H1 (cell line): ENCODE data around the gene TXNL4A. TPM values are rescaled to one million over a fixed set of nuclear protein-coding genes. Genes with fewer than 3 reads are reported as not detected.

Experiments
- CTCF ChIA-PET: fragments of 300-600 bp; sonication (Branson Sonifier 250); formaldehyde crosslinking; loops from one replicate; lab custom pipeline; 2021; ENCODE audit not compliant: partially characterized antibody; lab: Charles Lee
- POLR2A ChIA-PET: fragments of 300-600 bp; sonication (Branson Sonifier 250); formaldehyde crosslinking; loops from one replicate; lab custom pipeline; 2021; ENCODE audit warnings: inconsistent platforms; ENCODE audit not compliant: partially characterized antibody; lab: Charles Lee
- DNase-seq, 2 experiments: peaks; one replicate each; pipeline versions ENCODE4 v3.0.0 to v3.0.0-alpha.2; 2010 to 2022; ENCODE audit warnings: low spot score in 2 of 2, low read depth in 1 of 2, mixed read lengths in 1 of 2
- FAIRE-seq: peaks from 2 replicates; lab custom pipeline; 2011; peaks lifted over from hg19 to GRCh38; lab: Jason Lieb, UNC
- H2AFZ ChIP-seq: 2 replicates; pipeline ENCODE4 v1.8.1; 2012; ENCODE audit warnings: low read length, inconsistent platforms
- H2AK5ac ChIP-seq: 2 replicates; pipeline ENCODE4 v1.6.1; 2013; ENCODE audit warnings: low read depth, low read length
- H2BK120ac ChIP-seq: replicated peaks from 2 replicates; pipeline ENCODE3; 2013; ENCODE audit warnings: low read depth, low read length, inconsistent platforms
- H2BK12ac ChIP-seq: 2 replicates; pipeline ENCODE4 v1.6.1; 2013; ENCODE audit warnings: low read depth, low read length
- H2BK15ac ChIP-seq: 2 replicates; pipeline ENCODE4 v1.6.1; 2013; ENCODE audit warnings: low read length
- H2BK20ac ChIP-seq: 2 replicates; pipeline ENCODE4 v1.6.1; 2013; ENCODE audit warnings: low read length
- H2BK5ac ChIP-seq: 2 replicates; pipeline ENCODE4 v1.6.1; 2013; ENCODE audit warnings: low read depth, low read length
- H3K14ac ChIP-seq: 2 replicates; pipeline ENCODE4 v1.6.1; 2013; ENCODE audit warnings: inconsistent platforms; ENCODE audit not compliant: insufficient read length
- H3K18ac ChIP-seq: 2 replicates; pipeline ENCODE4 v1.6.1; 2013; ENCODE audit warnings: low read length; ENCODE audit errors: extremely low read depth
- H3K23ac ChIP-seq: 2 replicates; pipeline ENCODE4 v1.6.1; 2013; ENCODE audit warnings: inconsistent platforms; ENCODE audit not compliant: insufficient read length
- H3K23me2 ChIP-seq: 2 replicates; pipeline ENCODE4 v1.6.1; 2013; ENCODE audit warnings: low read depth, low read length
- H3K27ac ChIP-seq: 2 replicates; pipeline ENCODE4 v1.6.1; 2011; ENCODE audit warnings: low read depth, low read length, inconsistent platforms
- H3K27me3 ChIP-seq, 4 experiments: replicated peaks in 1 of 4; 1 replicate in 1 of 4; 2 replicates in 3 of 4; pipeline versions ENCODE4 v1.6.1 to v1.8.1; 2011 to 2013; ENCODE audit warnings: low read length in 3 of 4, mild to moderate bottlenecking in 3 of 4, inconsistent platforms in 2 of 4, mixed read lengths in 2 of 4, moderate library complexity in 1 of 4; ENCODE audit not compliant: control insufficient read depth in 3 of 4, insufficient read depth in 3 of 4; ENCODE audit errors: extremely low read depth in 1 of 4
- H3K36me3 ChIP-seq, 4 experiments: 2 replicates each; pipeline versions ENCODE4 v1.6.1 to v1.8.1; 2011 to 2013; ENCODE audit warnings: mild to moderate bottlenecking in 4 of 4, low read length in 3 of 4, moderate library complexity in 2 of 4, control low read depth in 1 of 4, inconsistent platforms in 1 of 4; ENCODE audit not compliant: insufficient read depth in 4 of 4, control insufficient read depth in 2 of 4
- H3K4ac ChIP-seq: replicated peaks from 2 replicates; pipeline ENCODE3; 2013; ENCODE audit warnings: low read length, low read depth, mixed read lengths, inconsistent platforms; ENCODE audit not compliant: insufficient read length
- H3K4me1 ChIP-seq, 4 experiments: replicated peaks in 1 of 4; 1 replicate in 1 of 4; 2 replicates in 3 of 4; pipeline versions ENCODE4 v1.6.1 to v1.8.1; 2011 to 2013; ENCODE audit warnings: low read length in 3 of 4, inconsistent platforms in 2 of 4, mixed read lengths in 1 of 4; ENCODE audit not compliant: insufficient read depth in 4 of 4, control insufficient read depth in 3 of 4
- H3K4me2 ChIP-seq, 2 experiments: 2 replicates each; pipeline versions ENCODE4 v1.6.1 to v1.8.1; 2011 to 2013; ENCODE audit warnings: low read depth in 2 of 2, low read length in 2 of 2, control low read depth in 1 of 2, inconsistent platforms in 1 of 2, mild to moderate bottlenecking in 1 of 2; ENCODE audit not compliant: insufficient read depth in 1 of 2
- H3K4me3 ChIP-seq, 4 experiments: fragments of 200-600, 300-600 bp in 1 of 4; sonication (generic), shearing (Covaris generic), sonication (Bioruptor Twin) in 1 of 4; 2 replicates each; pipeline versions ENCODE4 v1.5.1 to v1.8.1; 2011 to 2016; ENCODE audit warnings: low read length in 4 of 4, low read depth in 3 of 4, control low read depth in 2 of 4, inconsistent platforms in 2 of 4, mild to moderate bottlenecking in 2 of 4, mixed read lengths in 1 of 4, moderate library complexity in 1 of 4; ENCODE audit not compliant: insufficient read depth in 2 of 4; ENCODE audit errors: extremely low read depth in 1 of 4
- H3K56ac ChIP-seq: replicated peaks from 2 replicates; pipeline ENCODE3; 2013; ENCODE audit warnings: low read depth, mild to moderate bottlenecking, mixed read lengths, low read length, inconsistent platforms; ENCODE audit not compliant: insufficient read length
- H3K79me1 ChIP-seq: 2 replicates; pipeline ENCODE4 v1.6.1; 2013; ENCODE audit warnings: low read depth, low read length, control low read depth
- H3K79me2 ChIP-seq, 2 experiments: 2 replicates each; pipeline versions ENCODE4 v1.6.1 to v1.8.1; 2012 to 2013; ENCODE audit warnings: low read length in 2 of 2, mild to moderate bottlenecking in 2 of 2, inconsistent platforms in 1 of 2; ENCODE audit not compliant: insufficient read depth in 2 of 2, control insufficient read depth in 1 of 2
- H3K9ac ChIP-seq, 4 experiments: replicated peaks in 1 of 4; 1 replicate in 1 of 4; 2 replicates in 3 of 4; pipeline versions ENCODE4 v1.6.1 to v1.8.1; 2011 to 2013; ENCODE audit warnings: low read depth in 3 of 4, low read length in 3 of 4, control low read depth in 2 of 4, mild to moderate bottlenecking in 2 of 4, moderate library complexity in 2 of 4, inconsistent platforms in 1 of 4; ENCODE audit errors: extremely low read depth in 1 of 4
- H3K9me3 ChIP-seq, 2 experiments: 2 replicates each; pipeline versions ENCODE4 v1.6.1 to v1.8.1; 2012 to 2013; ENCODE audit warnings: mild to moderate bottlenecking in 2 of 2, moderate library complexity in 2 of 2, control low read depth in 1 of 2, inconsistent platforms in 1 of 2, low read depth in 1 of 2, low read length in 1 of 2, mixed read lengths in 1 of 2; ENCODE audit not compliant: insufficient read depth in 2 of 2
- H4K20me1 ChIP-seq, 2 experiments: replicated peaks in 1 of 2; 2 replicates each; pipeline versions ENCODE3 to v1.8.1; 2011 to 2013; ENCODE audit warnings: inconsistent platforms in 2 of 2, low read length in 2 of 2, mild to moderate bottlenecking in 1 of 2; ENCODE audit not compliant: insufficient read depth in 2 of 2, control insufficient read depth in 1 of 2
- H4K5ac ChIP-seq: 2 replicates; pipeline ENCODE4 v1.6.1; 2013; ENCODE audit warnings: low read length, low read depth, mixed read lengths, inconsistent platforms; ENCODE audit not compliant: insufficient read length
- H4K8ac ChIP-seq: 2 replicates; pipeline ENCODE4 v1.8.0; 2013; ENCODE audit warnings: mild to moderate bottlenecking, moderate library complexity, low read length, inconsistent platforms; ENCODE audit not compliant: insufficient read depth; ENCODE audit errors: extremely low read depth
- H4K91ac ChIP-seq: replicated peaks from 2 replicates; pipeline ENCODE3; 2013; ENCODE audit warnings: low read length, mixed read lengths, inconsistent platforms; ENCODE audit not compliant: insufficient read length
- CREB1 ChIP-seq: IDR thresholded peaks from 2 replicates; pipeline ENCODE4 v1.6.1; 2012; ENCODE audit warnings: inconsistent platforms
- CTBP2 ChIP-seq: IDR thresholded peaks from 2 replicates; pipeline ENCODE4 v1.7.0; 2011; ENCODE audit warnings: borderline replicate concordance, mild to moderate bottlenecking, moderate library complexity, mixed read lengths, low read length; ENCODE audit not compliant: insufficient read depth, insufficient read length
- JUN ChIP-seq: IDR thresholded peaks from 2 replicates; pipeline ENCODE4 v1.6.1; 2011; ENCODE audit warnings: low read depth, mild to moderate bottlenecking, improper control_type of control experiment, low read length
- PHF8 ChIP-seq: fragments of 200-600 bp; sonication (generic); conservative IDR thresholded peaks from 2 replicates; pipeline ENCODE4 v1.7.1; 2012; ENCODE audit warnings: low read depth, mild to moderate bottlenecking, inconsistent platforms, low read length, moderate library complexity
- SP2 ChIP-seq: IDR thresholded peaks from 2 replicates; pipeline ENCODE4 v1.6.1; 2012; ENCODE audit warnings: mild to moderate bottlenecking, low read length, inconsistent platforms
- TAF7 ChIP-seq: optimal IDR thresholded peaks from 2 replicates; pipeline ENCODE3; 2011; ENCODE audit warnings: low read depth, mild to moderate bottlenecking, inconsistent platforms, low read length, moderate library complexity, borderline replicate concordance
- ZNF274 ChIP-seq: IDR thresholded peaks from 2 replicates; pipeline ENCODE4 v1.7.0; 2012; ENCODE audit warnings: low read length, borderline replicate concordance; ENCODE audit errors: extremely low read depth
- WGBS, 2 experiments: shearing (Covaris generic) in 1 of 2; methylation state at CpG; one replicate each; pipeline versions ENCODE4 v1.1.6 to v1.1.7; 2013 to 2015; ENCODE audit warnings: low lambda C conversion rate in 2 of 2, mixed read lengths in 2 of 2, inconsistent platforms in 1 of 2, low coverage in 1 of 2, missing lambda C conversion rate in 1 of 2; ENCODE audit not compliant: insufficient replicate concordance in 2 of 2, insufficient coverage in 1 of 2, insufficient read length in 1 of 2; ENCODE audit errors: extremely low coverage in 1 of 2, missing lambda C conversion rate in 1 of 2; 5-methylcytosine and 5-hydroxymethylcytosine counted together
- polyA plus RNA-seq, 7 experiments: library from polyadenylated mRNA; depleted of rRNA in 3 of 7; stranded (reverse) in 5 of 7; unstranded in 2 of 7; fragments of >200 nt in 5 of 7; fragments of 200-250 nt in 2 of 7; gene quantifications; 1 replicate in 5 of 7; 2 replicates in 1 of 7; 4 replicates in 1 of 7; pipeline versions ENCODE4 v1.2.1 to v1.2.3, GENCODE V29; 2011 to 2013; ENCODE audit warnings: missing spikeins in 2 of 7, mixed read lengths in 2 of 7
- total RNA-seq: library from RNA; stranded (reverse); fragmentation: NEBNext Ultra II Directional; extraction: Animal tissue kit (Norgen Biotek cat#: 25700); gene quantifications from 2 replicates; pipeline ENCODE4 v1.2.1, GENCODE V29; 2021
- TF ChIP-seq, protein P1 (sequence below), 3 experiments: IDR thresholded peaks; 1 replicate in 2 of 3; 2 replicates in 1 of 3; pipeline versions ENCODE4 v1.5.1 to v1.6.1; 2011; ENCODE audit warnings: low read length in 3 of 3, mild to moderate bottlenecking in 3 of 3, inconsistent platforms in 2 of 3, low read depth in 1 of 3, moderate library complexity in 1 of 3; ENCODE audit not compliant: insufficient read depth in 1 of 3; ENCODE audit errors: control extremely low read depth in 1 of 3

Gene TXNL4A
- total and polyA plus RNA-seq, 2 of the 8 experiments (the other 6 are each of a cell fraction or from before 2014, with no cell fraction given): 169 to 181 TPM

- Histone ChIP-seq H3K27ac (no peak overlapping the region), H3K4ac (no peak overlapping the region), H3K9me3 (no peaks in the 10 kb centered on the region), H4K91ac (no peak overlapping the region), H3K4me2 (no peak overlapping the region), H3K4me1 (no peaks in the 10 kb centered on the region), H3K27me3 (no peaks in the 10 kb centered on the region), H2BK15ac (no peak overlapping the region), H2BK5ac (no peak overlapping the region), H2AK5ac (no peak overlapping the region), H3K18ac (no peak overlapping the region), H2BK120ac (no peak overlapping the region), H3K36me3 (peaks cover under 1 to 20% (median 3%) of the 10 kb centered on the region in 4 experiments; a peak in 5 of 8 replicates), H3K79me2 (peaks cover 42 to 100% of the 10 kb centered on the region in 2 experiments), H4K5ac (no peak overlapping the region), H3K23ac (no peak overlapping the region), H4K8ac (no peak overlapping the region), H3K14ac (no peak overlapping the region), H3K9ac (no peak overlapping the region), H4K20me1 (peaks cover 29 to 39% of the 10 kb centered on the region in 2 experiments), H2AFZ (no peak overlapping the region), H3K4me3 (no peak overlapping the region), H3K56ac (no peak overlapping the region), H2BK20ac (no peak overlapping the region), H2BK12ac (no peak overlapping the region), H3K79me1 (peaks cover 19% of the 10 kb centered on the region; the same call in 1 of the 2 replicates), H3K23me2 (no peaks in the 10 kb centered on the region)
- ChIA-PET POLR2A (interaction anchor here (0.7 to 1.6 kb wide), 4 partner anchors 8 to 62 kb away, joined by 3 to 10 read pairs (median 4); no protein-coding TSS in a partner anchor), CTCF (interaction anchor here (0.7 to 1.7 kb wide), 3 partner anchors 12 to 45 kb away, joined by 3 to 4 read pairs (median 3); no protein-coding TSS in a partner anchor)
- no peak for FAIRE-seq
- WGBS, 2 experiments: 98% methylated on average over 5 of the region's 5 CpGs; no CpG with 5 or more reads in 1 of the 2 experiments
- no peak for DNase-seq
- TF ChIP-seq CREB1: no peak
- TF ChIP-seq, protein P1, sequence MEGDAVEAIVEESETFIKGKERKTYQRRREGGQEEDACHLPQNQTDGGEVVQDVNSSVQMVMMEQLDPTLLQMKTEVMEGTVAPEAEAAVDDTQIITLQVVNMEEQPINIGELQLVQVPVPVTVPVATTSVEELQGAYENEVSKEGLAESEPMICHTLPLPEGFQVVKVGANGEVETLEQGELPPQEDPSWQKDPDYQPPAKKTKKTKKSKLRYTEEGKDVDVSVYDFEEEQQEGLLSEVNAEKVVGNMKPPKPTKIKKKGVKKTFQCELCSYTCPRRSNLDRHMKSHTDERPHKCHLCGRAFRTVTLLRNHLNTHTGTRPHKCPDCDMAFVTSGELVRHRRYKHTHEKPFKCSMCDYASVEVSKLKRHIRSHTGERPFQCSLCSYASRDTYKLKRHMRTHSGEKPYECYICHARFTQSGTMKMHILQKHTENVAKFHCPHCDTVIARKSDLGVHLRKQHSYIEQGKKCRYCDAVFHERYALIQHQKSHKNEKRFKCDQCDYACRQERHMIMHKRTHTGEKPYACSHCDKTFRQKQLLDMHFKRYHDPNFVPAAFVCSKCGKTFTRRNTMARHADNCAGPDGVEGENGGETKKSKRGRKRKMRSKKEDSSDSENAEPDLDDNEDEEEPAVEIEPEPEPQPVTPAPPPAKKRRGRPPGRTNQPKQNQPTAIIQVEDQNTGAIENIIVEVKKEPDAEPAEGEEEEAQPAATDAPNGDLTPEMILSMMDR (IDR thresholded peaks at IDR 0.05; ENCODE audit: control extremely low read depth in 1 of 3, insufficient read depth in 1 of 3, low read depth in 1 of 3, low read length in 3 of 3): no peak
- no peak for TF ChIP-seq TAF7
- TF ChIP-seq JUN: no peak
- no peak for TF ChIP-seq ZNF274
- no peak for TF ChIP-seq PHF8
- TF ChIP-seq SP2: no peak
- TF ChIP-seq CTBP2: no peak
Measured at GRCh38 chr18:79979843-79980242, 8.5 kb downstream of the TXNL4A start.
